Tibial nerve (tissue), 4 donors: ENCODE data around the gene PDCD11.

Experiments used
- EP300 ChIP-seq, 2 donors: sonication (generic); formaldehyde crosslinking; IDR thresholded peaks; one replicate each; pipeline ENCODE4 v1.6.1; 2017; ENCODE audit warnings: antibody characterized with exemption in 2 of 2, mild to moderate bottlenecking in 1 of 2
- POLR2A ChIP-seq, 2 donors: fragments of 450-650 bp; IDR thresholded peaks; one replicate each; pipeline ENCODE4 v1.6.1; 2017; ENCODE audit warnings: antibody characterized with exemption in 2 of 2, mild to moderate bottlenecking in 2 of 2, moderate library complexity in 2 of 2
- TF ChIP-seq, protein P1 (sequence below), 5 experiments: fragments of 200-600 bp in 3 of 5; fragments of 450-650 bp in 2 of 5; sonication (generic) in 3 of 5; IDR thresholded peaks; one replicate each; pipeline ENCODE4 v1.5.1; 2016 to 2019; ENCODE audit warnings: antibody characterized with exemption in 5 of 5, mild to moderate bottlenecking in 3 of 5, moderate library complexity in 2 of 5

DNA sequence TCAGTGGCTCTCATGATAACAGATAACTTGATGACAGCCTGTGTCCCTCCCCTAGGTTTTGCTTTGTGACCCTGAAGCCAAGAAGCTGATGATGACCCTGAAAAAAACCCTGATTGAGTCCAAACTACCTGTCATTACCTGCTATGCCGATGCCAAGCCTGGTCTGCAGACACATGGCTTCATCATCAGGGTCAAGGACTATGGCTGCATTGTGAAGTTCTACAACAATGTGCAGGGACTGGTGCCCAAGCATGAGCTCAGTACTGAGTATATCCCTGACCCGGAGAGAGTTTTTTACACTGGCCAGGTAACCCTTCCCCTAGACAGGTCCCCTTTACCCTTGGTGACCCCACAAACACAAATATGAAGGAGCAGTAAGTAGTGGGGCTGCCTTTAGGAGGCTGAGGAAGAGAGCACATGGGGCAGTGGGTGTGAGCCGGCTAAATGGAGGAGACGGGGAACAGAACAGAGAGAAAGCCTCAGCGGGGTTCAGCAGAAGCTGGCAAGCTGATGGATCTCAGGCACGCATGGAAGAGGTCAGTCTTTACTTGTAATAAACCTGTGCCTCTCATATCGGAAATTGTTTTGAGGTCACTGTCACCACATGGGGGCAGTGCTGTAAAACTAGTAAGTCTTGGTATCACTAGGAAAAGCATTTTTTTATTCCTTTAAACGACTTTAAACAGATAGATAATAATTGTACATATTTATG lies 20.2 kb downstream of the PDCD11 start:
- TF ChIP-seq POLR2A (IDR thresholded peaks at IDR 0.05) = no peak
- TF ChIP-seq, protein P1, sequence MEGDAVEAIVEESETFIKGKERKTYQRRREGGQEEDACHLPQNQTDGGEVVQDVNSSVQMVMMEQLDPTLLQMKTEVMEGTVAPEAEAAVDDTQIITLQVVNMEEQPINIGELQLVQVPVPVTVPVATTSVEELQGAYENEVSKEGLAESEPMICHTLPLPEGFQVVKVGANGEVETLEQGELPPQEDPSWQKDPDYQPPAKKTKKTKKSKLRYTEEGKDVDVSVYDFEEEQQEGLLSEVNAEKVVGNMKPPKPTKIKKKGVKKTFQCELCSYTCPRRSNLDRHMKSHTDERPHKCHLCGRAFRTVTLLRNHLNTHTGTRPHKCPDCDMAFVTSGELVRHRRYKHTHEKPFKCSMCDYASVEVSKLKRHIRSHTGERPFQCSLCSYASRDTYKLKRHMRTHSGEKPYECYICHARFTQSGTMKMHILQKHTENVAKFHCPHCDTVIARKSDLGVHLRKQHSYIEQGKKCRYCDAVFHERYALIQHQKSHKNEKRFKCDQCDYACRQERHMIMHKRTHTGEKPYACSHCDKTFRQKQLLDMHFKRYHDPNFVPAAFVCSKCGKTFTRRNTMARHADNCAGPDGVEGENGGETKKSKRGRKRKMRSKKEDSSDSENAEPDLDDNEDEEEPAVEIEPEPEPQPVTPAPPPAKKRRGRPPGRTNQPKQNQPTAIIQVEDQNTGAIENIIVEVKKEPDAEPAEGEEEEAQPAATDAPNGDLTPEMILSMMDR (IDR thresholded peaks at IDR 0.05) = peak; percentile 47 to 76 (median 56)
- no peak for TF ChIP-seq EP300 (IDR thresholded peaks at IDR 0.05)
